Activated CD4-positive, alpha-beta T cell treated with anti-CD3 and anti-CD28 coated beads, Interleukin-2, Interleukin-6, amounts not matched to agents 100 ng/mL and 50 ng/mL, durations not matched to agents 16 hours and 8 hours (primary cell): Measurements from ENCODE around the gene EPN2.

Experiments used
- DNase-seq: peaks from one replicate; pipeline ENCODE4 v3.0.0-alpha.2; 2020

The EPN2 gene

GRCh38 chr17:19383681-19384470 lies 146.7 kb downstream of the EPN2 start:
- DNase-seq = no peak

DNA sequence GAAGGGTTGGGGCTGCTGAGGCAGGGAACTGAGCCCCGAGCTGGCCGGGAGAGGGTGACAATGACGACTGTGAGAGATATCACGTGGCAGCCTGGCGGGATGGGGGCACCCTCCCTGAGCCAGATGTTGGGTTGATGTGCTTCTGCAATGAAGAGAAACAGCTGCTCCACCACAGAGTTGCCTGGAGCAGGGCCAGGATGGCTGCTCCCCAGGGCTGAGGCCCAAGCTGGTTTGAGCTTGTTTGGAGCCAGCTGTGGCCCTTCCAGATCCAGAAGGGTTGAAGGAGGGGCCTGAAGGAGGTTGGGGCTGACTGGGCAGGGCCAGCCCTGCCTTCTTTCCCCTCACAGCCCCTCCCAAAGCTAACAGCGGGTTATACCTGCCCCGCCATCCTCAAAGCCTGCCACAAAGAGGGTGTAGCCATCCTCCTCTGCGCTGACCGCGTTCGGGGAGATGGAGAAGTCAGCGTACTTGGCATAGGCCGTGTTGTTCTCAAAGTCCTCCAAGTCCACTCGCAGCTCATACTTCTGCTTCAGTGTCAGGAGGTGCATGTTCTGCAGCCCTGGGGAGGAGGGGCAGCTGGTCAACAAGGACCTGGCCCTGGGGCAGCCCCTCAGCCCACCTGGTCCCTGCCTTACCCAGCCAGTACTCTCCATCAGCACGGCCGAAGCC lies 147.7 kb downstream of the EPN2 start:
- no peak for DNase-seq

DNA sequence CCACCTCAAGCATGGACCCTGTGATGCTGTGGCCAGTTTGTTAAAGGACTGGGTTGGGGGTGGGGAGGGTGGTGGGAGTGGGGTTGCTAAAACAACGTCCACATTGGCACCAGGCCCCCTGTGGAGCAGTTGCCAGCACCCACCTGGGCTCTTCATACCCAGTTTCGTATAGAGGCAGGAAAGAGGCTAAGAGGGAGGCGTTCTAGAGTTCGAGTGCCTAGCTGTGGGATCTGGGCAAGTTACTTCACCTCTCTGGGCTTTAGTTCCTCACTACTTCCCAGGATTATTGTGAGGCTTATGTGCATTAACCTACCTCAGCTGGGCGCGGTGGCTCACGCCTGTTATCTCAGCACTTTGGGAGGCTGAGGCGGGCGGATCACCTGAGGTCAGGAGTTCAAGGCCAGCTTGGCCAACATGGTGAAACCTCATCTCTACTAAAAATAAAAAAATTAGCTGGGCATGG lies 148.4 kb downstream of the EPN2 start:
- DNase-seq = no peak
